ENCODE data around the gene BRD4.

DNA sequence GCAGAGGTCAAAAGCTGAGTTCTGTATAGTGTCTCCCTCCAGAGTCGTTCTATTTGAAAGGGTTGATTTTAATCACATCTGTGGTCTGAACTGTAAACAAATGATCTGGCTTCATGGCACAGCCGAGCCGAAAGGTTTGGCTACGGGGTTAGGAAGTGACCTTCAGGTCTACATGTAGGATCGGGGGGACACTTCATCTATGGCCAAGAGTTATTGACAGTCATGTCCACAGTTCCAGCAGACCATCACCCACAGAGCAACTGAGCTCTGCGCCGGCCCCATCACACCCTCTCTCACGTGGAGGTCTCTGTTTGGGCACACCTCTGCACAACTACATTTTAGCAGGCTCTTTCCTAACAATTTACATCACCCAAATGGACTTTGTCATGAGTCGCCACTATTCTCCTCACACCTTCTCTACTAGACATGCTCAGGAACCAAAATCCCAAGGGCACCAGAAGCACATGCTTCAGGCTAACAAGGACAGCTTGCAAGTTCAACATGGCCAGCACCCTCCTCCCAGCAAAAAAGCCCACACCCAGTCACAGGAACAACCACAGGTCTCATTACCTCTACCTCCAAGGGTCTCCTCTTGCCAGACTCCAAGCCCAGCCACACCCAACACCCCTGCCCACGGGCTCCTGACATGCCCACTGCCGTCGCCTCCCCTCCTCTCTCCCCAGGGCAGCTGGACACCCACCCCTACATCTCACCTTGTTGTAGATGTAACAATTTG lies 64.0 kb downstream of the BRD4 start:
- no peak for TF ChIP-seq EZH2phosphoT487 (IDR thresholded peaks at IDR 0.05; ENCODE audit: borderline replicate concordance, low read length)
- TF ChIP-seq, protein P1, sequence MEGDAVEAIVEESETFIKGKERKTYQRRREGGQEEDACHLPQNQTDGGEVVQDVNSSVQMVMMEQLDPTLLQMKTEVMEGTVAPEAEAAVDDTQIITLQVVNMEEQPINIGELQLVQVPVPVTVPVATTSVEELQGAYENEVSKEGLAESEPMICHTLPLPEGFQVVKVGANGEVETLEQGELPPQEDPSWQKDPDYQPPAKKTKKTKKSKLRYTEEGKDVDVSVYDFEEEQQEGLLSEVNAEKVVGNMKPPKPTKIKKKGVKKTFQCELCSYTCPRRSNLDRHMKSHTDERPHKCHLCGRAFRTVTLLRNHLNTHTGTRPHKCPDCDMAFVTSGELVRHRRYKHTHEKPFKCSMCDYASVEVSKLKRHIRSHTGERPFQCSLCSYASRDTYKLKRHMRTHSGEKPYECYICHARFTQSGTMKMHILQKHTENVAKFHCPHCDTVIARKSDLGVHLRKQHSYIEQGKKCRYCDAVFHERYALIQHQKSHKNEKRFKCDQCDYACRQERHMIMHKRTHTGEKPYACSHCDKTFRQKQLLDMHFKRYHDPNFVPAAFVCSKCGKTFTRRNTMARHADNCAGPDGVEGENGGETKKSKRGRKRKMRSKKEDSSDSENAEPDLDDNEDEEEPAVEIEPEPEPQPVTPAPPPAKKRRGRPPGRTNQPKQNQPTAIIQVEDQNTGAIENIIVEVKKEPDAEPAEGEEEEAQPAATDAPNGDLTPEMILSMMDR (IDR thresholded peaks at IDR 0.05; ENCODE audit: low read depth, low read length, poor library complexity, severe bottlenecking) = no peak

Data from DOHH2 (cell line).